ENCODE results near the gene ITLN1. TPM values are rescaled to one million over a fixed set of nuclear protein-coding genes. Genes with fewer than 3 reads are reported as not detected.

Gene ITLN1
- total RNA-seq, 1 donor from 2014 or later, result 2.4 TPM

GRCh38 chr1:160826546-160826945 is 58.4 kb downstream of the ITLN1 start:
- no peak for ATAC-seq
- DNase-seq (ENCODE audit: low spot score), result no peak

Other genes with a start within 250 kb of the ITLN1 start
- 0.25 TPM for gene SLAMF1, start 238.1 kb downstream of the ITLN1 start, total RNA-seq
- gene CD48, start 173.4 kb downstream of the ITLN1 start, total RNA-seq, result 1.2 TPM
- 0.68 TPM for gene SLAMF7, start 145.9 kb downstream of the ITLN1 start, total RNA-seq
- gene LY9, start 89.0 kb downstream of the ITLN1 start, total RNA-seq, result 0.18 TPM
- gene CD244, start 22.3 kb downstream of the ITLN1 start, total RNA-seq, result 0.91 TPM
- gene ITLN2, start 69.6 kb upstream of the ITLN1 start, total RNA-seq, result not detected
- 65.4 TPM for gene F11R, start 136.0 kb upstream of the ITLN1 start, total RNA-seq
- gene TSTD1, start 153.8 kb upstream of the ITLN1 start, total RNA-seq, result 30.7 TPM
- gene USF1, start 160.8 kb upstream of the ITLN1 start, total RNA-seq, result 27.6 TPM
- 4.0 TPM for gene ARHGAP30, start 184.7 kb upstream of the ITLN1 start, total RNA-seq
- not detected for gene NECTIN4, start 204.4 kb upstream of the ITLN1 start, total RNA-seq
- 6.2 TPM for gene KLHDC9, start 213.2 kb upstream of the ITLN1 start, total RNA-seq
- gene PFDN2, start 232.9 kb upstream of the ITLN1 start, total RNA-seq, result 22.0 TPM
- gene NIT1, start 232.9 kb upstream of the ITLN1 start, total RNA-seq, result 70.3 TPM
- gene DEDD, start 247.5 kb upstream of the ITLN1 start, total RNA-seq, result 17.6 TPM

Data from left lobe of liver (tissue), 2 donors.